Esophagus muscularis mucosa (tissue), 3 donors: ENCODE measurements around the gene SLC16A2.

Experiments
- POLR2A ChIP-seq: fragments of 450-650 bp; IDR thresholded peaks from one replicate; pipeline ENCODE4 v1.6.1; 2017; ENCODE audit warnings: antibody characterized with exemption, moderate library complexity, mild to moderate bottlenecking, low read depth
- TF ChIP-seq, protein P1 (sequence below), 3 experiments: fragments of 200-600 bp in 2 of 3; fragments of 450-650 bp in 1 of 3; sonication (generic) in 2 of 3; IDR thresholded peaks; one replicate each; pipeline ENCODE4 v1.5.1; 2017 to 2019; ENCODE audit warnings: antibody characterized with exemption in 3 of 3, mild to moderate bottlenecking in 2 of 3, moderate library complexity in 1 of 3

DNA sequence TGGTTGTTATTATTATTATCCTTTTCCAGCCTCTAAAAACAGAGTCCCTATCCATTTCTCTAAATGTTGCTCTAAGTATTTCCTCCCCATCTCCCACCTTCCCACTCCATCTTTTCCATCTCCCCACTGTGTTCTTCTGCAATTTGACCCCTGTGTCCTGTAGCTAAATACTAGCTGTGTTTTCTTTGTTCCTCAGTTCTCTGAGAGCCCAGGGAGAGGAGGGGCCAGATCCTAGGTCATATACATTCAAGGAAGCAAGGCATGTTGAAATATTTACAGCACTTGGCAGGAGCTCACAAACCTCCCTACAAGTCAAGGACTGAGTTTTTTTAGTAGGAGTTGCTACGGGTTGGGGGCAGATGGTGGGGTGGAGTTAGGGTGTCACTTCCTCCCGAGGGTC is 10.5 kb downstream of the SLC16A2 start:
- TF ChIP-seq POLR2A: no peak
- TF ChIP-seq, protein P1, sequence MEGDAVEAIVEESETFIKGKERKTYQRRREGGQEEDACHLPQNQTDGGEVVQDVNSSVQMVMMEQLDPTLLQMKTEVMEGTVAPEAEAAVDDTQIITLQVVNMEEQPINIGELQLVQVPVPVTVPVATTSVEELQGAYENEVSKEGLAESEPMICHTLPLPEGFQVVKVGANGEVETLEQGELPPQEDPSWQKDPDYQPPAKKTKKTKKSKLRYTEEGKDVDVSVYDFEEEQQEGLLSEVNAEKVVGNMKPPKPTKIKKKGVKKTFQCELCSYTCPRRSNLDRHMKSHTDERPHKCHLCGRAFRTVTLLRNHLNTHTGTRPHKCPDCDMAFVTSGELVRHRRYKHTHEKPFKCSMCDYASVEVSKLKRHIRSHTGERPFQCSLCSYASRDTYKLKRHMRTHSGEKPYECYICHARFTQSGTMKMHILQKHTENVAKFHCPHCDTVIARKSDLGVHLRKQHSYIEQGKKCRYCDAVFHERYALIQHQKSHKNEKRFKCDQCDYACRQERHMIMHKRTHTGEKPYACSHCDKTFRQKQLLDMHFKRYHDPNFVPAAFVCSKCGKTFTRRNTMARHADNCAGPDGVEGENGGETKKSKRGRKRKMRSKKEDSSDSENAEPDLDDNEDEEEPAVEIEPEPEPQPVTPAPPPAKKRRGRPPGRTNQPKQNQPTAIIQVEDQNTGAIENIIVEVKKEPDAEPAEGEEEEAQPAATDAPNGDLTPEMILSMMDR (IDR thresholded peaks at IDR 0.05): no peak
